HuH-7 (cell line): ENCODE data around the gene ASS1.

Experiments
- DNase-seq: peaks from one replicate; pipeline ENCODE4 v3.0.0; 2011; ENCODE audit warnings: low spot score

The ASS1 gene

GRCh38 chr9:130498918-130499698 lies 54.3 kb downstream of the ASS1 start:
- peak; percentile 74 for DNase-seq

DNA sequence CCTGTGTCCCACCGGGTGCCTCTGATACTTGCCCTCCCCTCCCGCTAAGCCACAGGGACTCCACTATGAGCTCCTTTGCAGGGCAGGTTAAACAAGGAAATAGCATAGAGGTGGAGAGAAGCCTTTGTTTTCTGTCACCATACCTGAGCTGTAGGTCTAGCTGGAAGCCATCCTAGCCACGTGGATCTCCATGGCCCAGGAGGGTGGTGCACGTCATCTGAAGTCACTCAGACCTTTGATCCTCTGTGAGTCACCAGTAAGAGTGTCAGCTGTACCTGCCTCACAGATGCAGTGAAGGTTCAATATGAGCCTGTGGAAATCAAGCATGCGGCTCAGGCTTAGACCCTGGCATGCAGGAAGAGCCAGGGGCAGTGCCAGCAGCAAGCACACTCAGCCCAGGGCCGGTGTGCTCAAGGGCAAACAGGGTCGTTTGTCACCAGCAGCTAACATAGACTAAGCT lies 55.1 kb downstream of the ASS1 start:
- DNase-seq = peak; percentile 90

- peak; percentile 55 for DNase-seq
Measured at GRCh38 chr9:130500340-130501180, 55.8 kb downstream of the ASS1 start.

DNA sequence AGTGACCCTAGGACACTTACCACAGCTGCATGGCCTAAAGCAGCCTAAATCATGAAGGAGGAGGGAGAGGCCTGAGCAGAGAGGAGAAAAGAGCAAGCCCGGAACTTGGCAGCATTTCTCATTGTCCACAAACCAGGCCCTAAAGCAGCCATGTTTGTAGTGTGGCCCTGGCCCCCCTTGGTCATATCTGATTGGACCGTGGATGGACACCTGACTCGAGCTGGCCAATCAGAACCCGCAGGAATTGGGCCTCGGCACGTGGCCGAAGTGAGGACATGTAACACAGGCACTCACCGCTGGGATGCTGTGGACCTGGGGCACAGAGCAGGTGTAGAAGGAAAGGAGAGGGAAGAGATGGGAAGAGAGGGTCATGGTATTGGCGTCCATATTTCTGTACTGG lies 56.9 kb downstream of the ASS1 start:
- DNase-seq = no peak

- DNase-seq = no peak
Measured at GRCh38 chr9:130508218-130508617, 63.5 kb downstream of the ASS1 start.

DNA sequence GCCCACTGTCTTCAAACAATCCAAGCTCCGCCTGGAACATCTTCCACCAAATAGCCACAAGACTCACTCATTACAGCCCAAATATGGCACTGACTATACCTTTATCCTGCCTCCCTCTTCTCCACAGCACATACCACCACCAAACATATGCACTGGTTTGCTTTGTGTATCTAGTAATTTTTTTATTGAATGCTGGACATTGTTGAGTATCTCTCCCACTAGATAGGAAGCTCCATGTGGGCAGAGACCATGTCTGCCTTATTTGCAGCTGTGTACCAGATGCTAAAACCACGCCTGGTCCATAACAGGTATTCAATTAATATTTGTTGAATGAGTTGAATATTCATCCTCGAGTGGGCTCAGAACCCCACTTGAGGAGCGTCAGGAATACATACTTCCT lies 67.4 kb downstream of the ASS1 start:
- no peak for DNase-seq

DNA sequence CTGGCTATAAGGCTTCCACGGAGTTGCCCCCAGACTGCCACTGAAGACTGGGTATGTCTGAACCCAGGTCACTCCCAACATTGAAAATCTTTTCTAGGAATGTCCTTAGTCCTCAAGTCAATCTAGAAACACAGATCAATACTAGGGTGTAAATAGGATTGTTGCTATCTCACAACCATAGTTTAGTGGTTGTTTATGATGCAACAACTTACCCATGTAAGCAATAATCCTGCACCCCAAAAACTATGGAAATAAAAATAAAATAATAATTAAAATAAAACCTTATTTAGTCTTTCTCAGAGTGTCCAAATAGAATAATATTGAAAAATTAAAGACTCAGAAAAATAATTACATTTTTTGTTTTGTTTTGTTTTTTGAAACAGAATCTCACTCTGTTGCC lies 68.3 kb downstream of the ASS1 start:
- no peak for DNase-seq

- no peak for DNase-seq
Measured at GRCh38 chr9:130518233-130518632, 73.5 kb downstream of the ASS1 start.

- no peak for DNase-seq
Measured at GRCh38 chr9:130518943-130519799, 74.4 kb downstream of the ASS1 start.

DNA sequence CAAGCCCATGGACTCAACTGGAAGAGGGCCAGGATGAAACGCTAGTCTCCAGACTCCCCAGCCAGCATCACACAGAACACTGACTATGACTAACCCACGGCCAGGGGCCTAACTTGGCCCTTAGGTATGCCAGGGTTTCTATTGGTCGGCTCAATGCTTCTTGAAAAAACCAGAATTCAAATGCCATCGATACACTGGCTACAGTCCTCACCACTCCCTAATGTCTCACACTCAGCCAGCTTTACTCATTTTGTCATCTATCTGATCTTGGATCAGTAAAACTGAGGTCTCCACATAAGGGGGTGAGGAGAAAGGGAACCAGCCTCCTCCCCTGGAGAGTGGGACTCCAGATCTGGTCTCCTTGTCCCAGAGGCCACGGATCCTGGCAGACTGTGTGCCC lies 75.2 kb downstream of the ASS1 start:
- DNase-seq = no peak

DNA sequence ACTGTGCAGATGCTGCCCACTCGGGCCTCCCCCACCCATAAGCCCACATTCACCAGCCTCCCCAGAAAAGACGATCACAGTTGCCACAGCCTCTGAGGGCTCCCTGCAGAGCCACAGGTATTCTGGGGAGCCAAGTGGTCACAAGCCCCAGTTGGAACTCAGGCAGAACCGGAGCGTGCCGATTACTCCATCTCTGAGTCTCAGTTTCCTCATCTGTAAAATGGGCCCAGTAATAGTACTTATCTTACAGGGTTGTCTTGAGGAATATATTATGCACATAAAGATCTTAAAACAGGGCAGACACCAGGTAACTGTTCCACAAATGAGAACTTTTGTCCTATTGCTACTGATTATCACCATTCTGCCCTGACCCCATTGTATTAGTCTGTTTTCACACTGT lies 77.0 kb downstream of the ASS1 start:
- no peak for DNase-seq

GRCh38 chr9:130522233-130522808 lies 77.6 kb downstream of the ASS1 start:
- no peak for DNase-seq

GRCh38 chr9:130523921-130524320 lies 79.2 kb downstream of the ASS1 start:
- DNase-seq = no peak

DNA sequence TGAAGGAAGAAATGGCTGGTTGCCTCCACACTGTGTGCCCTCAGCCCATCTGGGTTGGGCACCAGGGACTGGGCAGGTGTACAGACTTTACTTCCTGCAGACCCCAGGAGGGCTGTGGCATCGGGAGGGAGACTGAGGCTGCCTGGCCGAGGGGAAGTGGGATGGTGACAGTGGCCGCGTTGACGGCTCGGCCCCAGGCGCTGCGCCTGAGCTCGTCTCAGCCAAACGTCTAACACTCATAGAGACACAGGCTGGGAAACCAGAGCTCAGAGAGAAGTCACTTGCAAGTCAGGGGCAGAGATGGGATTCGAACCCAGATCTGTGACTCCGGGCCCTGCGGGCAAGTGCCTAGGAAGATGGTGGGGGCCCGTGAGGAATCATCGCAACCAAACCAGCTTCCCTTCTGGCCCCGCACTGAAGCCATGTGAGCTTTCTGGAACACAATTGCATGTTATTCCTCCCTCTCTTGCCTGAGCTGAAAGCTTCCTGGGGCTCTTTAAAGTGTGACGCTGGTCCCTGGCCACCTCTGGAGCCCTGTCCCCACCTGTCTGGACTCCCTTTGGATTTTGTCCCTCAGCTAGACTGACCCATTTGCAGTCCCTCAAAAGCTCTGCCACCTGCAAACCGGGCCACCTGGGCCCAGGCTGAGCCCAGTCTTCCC lies 81.6 kb downstream of the ASS1 start:
- no peak for DNase-seq

- no peak for DNase-seq
Measured at GRCh38 chr9:130526854-130527650, 82.3 kb downstream of the ASS1 start.

- no peak for DNase-seq
Measured at GRCh38 chr9:130527651-130528310, 83.0 kb downstream of the ASS1 start.

- DNase-seq = no peak
Measured at GRCh38 chr9:130528674-130529073, 83.9 kb downstream of the ASS1 start.

GRCh38 chr9:130530938-130531337 lies 86.2 kb downstream of the ASS1 start:
- no peak for DNase-seq

DNA sequence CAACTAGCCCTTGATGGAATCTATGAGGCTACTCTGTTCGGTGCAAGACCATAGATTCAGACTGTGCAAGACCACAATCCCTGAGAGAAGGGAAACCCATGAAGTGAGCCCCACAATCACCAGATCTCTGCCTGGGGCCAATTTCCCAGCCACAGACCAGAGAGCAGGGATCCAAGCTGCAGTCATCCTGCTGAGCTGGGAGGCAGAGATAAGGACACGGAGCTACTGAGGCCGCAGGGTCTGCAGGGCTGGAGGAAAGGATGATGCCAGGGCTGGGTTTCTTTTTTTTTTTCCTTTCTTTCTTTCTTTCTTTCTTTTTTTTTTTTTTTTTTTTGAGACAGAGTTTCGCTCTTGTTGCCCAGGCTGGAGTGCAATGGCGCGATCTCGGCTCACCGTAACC lies 86.9 kb downstream of the ASS1 start:
- DNase-seq = no peak
